DMS53 (cell line): ENCODE results near the gene IGF1R.

Experiments used
- DNase-seq: peaks from one replicate; lab custom pipeline; 2025; lab: John Stamatoyannopoulos, UW

IGF1R gene

GRCh38 chr15:98909968-98910885 is 261.9 kb downstream of the IGF1R start:
- DNase-seq: no peak

GRCh38 chr15:98914626-98915025 is 266.3 kb downstream of the IGF1R start:
- DNase-seq: no peak

GRCh38 chr15:98916826-98917225 is 268.5 kb downstream of the IGF1R start:
- DNase-seq: no peak

GRCh38 chr15:98917417-98917816 is 269.1 kb downstream of the IGF1R start:
- DNase-seq: no peak

GRCh38 chr15:98920091-98920880 is 271.9 kb downstream of the IGF1R start:
- DNase-seq: no peak

- no peak for DNase-seq
Observed at GRCh38 chr15:98923171-98923570, 274.8 kb downstream of the IGF1R start.

- DNase-seq: no peak
Observed at GRCh38 chr15:98923579-98923978, 275.2 kb downstream of the IGF1R start.

GRCh38 chr15:98924401-98925049 is 276.2 kb downstream of the IGF1R start:
- no peak for DNase-seq

- no peak for DNase-seq
Observed at GRCh38 chr15:98926236-98926635, 277.9 kb downstream of the IGF1R start.

GRCh38 chr15:98927022-98927421 is 278.7 kb downstream of the IGF1R start:
- DNase-seq: no peak

GRCh38 chr15:98927996-98928395 is 279.7 kb downstream of the IGF1R start:
- DNase-seq: no peak

GRCh38 chr15:98930576-98930975 is 282.2 kb downstream of the IGF1R start:
- no peak for DNase-seq

GRCh38 chr15:98931004-98931403 is 282.7 kb downstream of the IGF1R start:
- DNase-seq: no peak

- no peak for DNase-seq
Observed at GRCh38 chr15:98933406-98933805, 285.1 kb downstream of the IGF1R start.

GRCh38 chr15:98935736-98936135 is 287.4 kb downstream of the IGF1R start:
- DNase-seq: no peak

GRCh38 chr15:98937413-98938104 is 289.2 kb downstream of the IGF1R start:
- no peak for DNase-seq

- no peak for DNase-seq
Observed at GRCh38 chr15:98938105-98938417, 289.7 kb downstream of the IGF1R start.

- no peak for DNase-seq
Observed at GRCh38 chr15:98938799-98939198, 290.5 kb downstream of the IGF1R start.

GRCh38 chr15:98939311-98940080 is 291.2 kb downstream of the IGF1R start:
- DNase-seq: no peak

GRCh38 chr15:98941595-98942255 is 293.4 kb downstream of the IGF1R start:
- no peak for DNase-seq

GRCh38 chr15:98942431-98942830 is 294.1 kb downstream of the IGF1R start:
- DNase-seq: no peak
